CD4-positive, alpha-beta memory T cell (primary cell): ENCODE measurements around the gene RALGAPA1. TPM values are rescaled to one million over a fixed set of nuclear protein-coding genes. Genes with fewer than 3 reads are reported as not detected.
A peak's percentile ranks its signal among the peaks of the same experiment; 100 is the strongest.
"Not testable (repeated sequence)": the region's sequence is repeated elsewhere in the genome, so short reads cannot be mapped to it uniquely, and the experiment has no call there.

Experiments used
- CTCF ChIA-PET: fragments of 350-600 bp; sonication (Branson Sonifier 250); formaldehyde crosslinking; loops from one replicate; lab custom pipeline; 2021; ENCODE audit warnings: inconsistent platforms; ENCODE audit not compliant: partially characterized antibody; lab: Charles Lee
- POLR2A ChIA-PET: fragments of 350-600 bp; sonication (Branson Sonifier 250); formaldehyde crosslinking; loops from one replicate; lab custom pipeline; 2021; ENCODE audit not compliant: partially characterized antibody; lab: Charles Lee
- DNase-seq, 5 donors: peaks; one replicate each; pipeline versions ENCODE4 v3.0.0 to v3.0.0-alpha.2; 2020 to 2022; ENCODE audit warnings: mixed read lengths in 1 of 5
- H3K27ac ChIP-seq: one replicate; pipeline ENCODE4 v1.7.0; 2013; ENCODE audit warnings: low read depth, low read length
- H3K27me3 ChIP-seq: 2 replicates; pipeline ENCODE4 v1.7.0; 2013; ENCODE audit warnings: mild to moderate bottlenecking, low read length, moderate library complexity; ENCODE audit not compliant: insufficient read depth
- H3K36me3 ChIP-seq: 2 replicates; pipeline ENCODE4 v1.7.0; 2013; ENCODE audit warnings: mild to moderate bottlenecking, low read length, moderate library complexity; ENCODE audit not compliant: insufficient read depth
- H3K4me1 ChIP-seq: 2 replicates; pipeline ENCODE4 v1.7.0; 2013; ENCODE audit warnings: mild to moderate bottlenecking, low read length, moderate library complexity; ENCODE audit not compliant: insufficient read depth
- H3K4me3 ChIP-seq, 2 donors: one replicate each; pipeline ENCODE4 v1.7.0; 2013; ENCODE audit warnings: low read length in 2 of 2, mild to moderate bottlenecking in 1 of 2
- H3K9me3 ChIP-seq, 2 donors: one replicate each; pipeline ENCODE4 v1.7.0; 2013; ENCODE audit warnings: low read length in 2 of 2, control low read depth in 1 of 2; ENCODE audit not compliant: control insufficient read depth in 1 of 2
- H3K27ac Mint-ChIP-seq, 7 donors: one replicate each; pipeline ENCODE4 v1.8.0; 2020 to 2021; ENCODE audit warnings: mixed read lengths in 7 of 7, mild to moderate bottlenecking in 6 of 7, inconsistent platforms in 3 of 7, moderate library complexity in 3 of 7
- H3K27me3 Mint-ChIP-seq, 2 donors: one replicate each; pipeline ENCODE4 v1.8.0; 2020 to 2021; ENCODE audit warnings: mixed read lengths in 2 of 2
- H3K36me3 Mint-ChIP-seq, 2 donors: one replicate each; pipeline ENCODE4 v1.8.0; 2020 to 2021; ENCODE audit warnings: mixed read lengths in 2 of 2, inconsistent platforms in 1 of 2, mild to moderate bottlenecking in 1 of 2
- H3K4me1 Mint-ChIP-seq, 4 donors: one replicate each; pipeline ENCODE4 v1.8.0; 2020 to 2021; ENCODE audit warnings: mixed read lengths in 4 of 4, mild to moderate bottlenecking in 1 of 4
- H3K4me3 Mint-ChIP-seq, 8 donors: one replicate each; pipeline ENCODE4 v1.8.0; 2020 to 2021; ENCODE audit warnings: mixed read lengths in 8 of 8, mild to moderate bottlenecking in 7 of 8, moderate library complexity in 6 of 8, inconsistent platforms in 3 of 8
- H3K9me3 Mint-ChIP-seq, 8 donors: one replicate each; pipeline ENCODE4 v1.8.0; 2020 to 2021; ENCODE audit warnings: mixed read lengths in 8 of 8, mild to moderate bottlenecking in 5 of 8, inconsistent platforms in 3 of 8, moderate library complexity in 1 of 8
- intact Hi-C: fragments of 100-400 bp; cut with micrococcal nuclease; formaldehyde crosslinking; loops from one replicate; pipeline ENCODE4 v1.15.1; 2023
- polyA plus RNA-seq, 2 donors: library from polyadenylated mRNA; unstranded; fragments of 300-500 nt; fragmentation: Illumina TruSeq; gene quantifications; one replicate each; pipeline ENCODE4 v1.2.3, GENCODE V29; 2021
- total RNA-seq, 2 experiments: library from RNA; stranded (reverse); gene quantifications; one replicate each; pipeline ENCODE4 v1.2.3, GENCODE V29; 2021

Gene RALGAPA1
- total and polyA plus RNA-seq, 4 experiments from 2014 or later = 15.1 to 66.0 (median 42.9) TPM

- Histone ChIP-seq H3K4me3 (no peak overlapping the region), H3K9me3 (no peaks in the 10 kb centered on the region), H3K27me3 (no peaks in the 10 kb centered on the region), H3K4me1 (peaks cover 9% of the 10 kb centered on the region), H3K36me3 (no peaks in the 10 kb centered on the region), H3K27ac (no peak overlapping the region)
- peak overlapping the region; percentile 88 to 95 (median 92) for H3K4me3 Mint-ChIP-seq
- H3K27me3 Mint-ChIP-seq = no peaks in the 10 kb centered on the region
- H3K36me3 Mint-ChIP-seq = peaks cover 0 to 14% of the 10 kb centered on the region in 2 donors
- intact Hi-C loops = loop anchor here (2.0 to 10.0 kb wide), 3 partner anchors 105 to 1293 kb away; partner anchors contain the start of genes EAPP and PSMA6
- no peak for DNase-seq
- ChIA-PET POLR2A (interaction anchor here (0.9 kb wide), 1 partner anchor 20 kb away, joined by 4 read pairs; no protein-coding TSS in a partner anchor), CTCF (interaction anchor here (0.6 to 3.7 kb wide), 3 partner anchors 12 to 1499 kb away, joined by 4 to 42 read pairs (median 4); no protein-coding TSS in a partner anchor)
- no peaks in the 10 kb centered on the region for H3K9me3 Mint-ChIP-seq
- peak overlapping the region in 5 of 7 donors; percentile 8 to 86 (median 31) for H3K27ac Mint-ChIP-seq
- peaks cover 14 to 30% (median 19%) of the 10 kb centered on the region in 4 donors for H3K4me1 Mint-ChIP-seq
Measured at GRCh38 chr14:35827678-35828472, 18.8 kb upstream of the RALGAPA1 start.

GRCh38 chr14:35826952-35827416, 17.9 kb upstream of the RALGAPA1 start:
- H3K27me3 Mint-ChIP-seq = no peaks in the 10 kb centered on the region
- H3K27ac ChIP-seq = peak overlapping the region; percentile 88
- no peaks in the 10 kb centered on the region for H3K27me3 ChIP-seq
- H3K27ac Mint-ChIP-seq = peak overlapping the region; percentile 72 to 97 (median 92)
- peak overlapping the region; percentile 88 to 95 (median 92) for H3K4me3 Mint-ChIP-seq
- CTCF ChIA-PET = interaction anchor here (1.8 to 3.7 kb wide), 3 partner anchors 11 to 20 kb away, joined by 7 to 42 read pairs (median 11); partner anchors contain the start of gene RALGAPA1
- H3K9me3 ChIP-seq = no peaks in the 10 kb centered on the region
- H3K9me3 Mint-ChIP-seq = no peaks in the 10 kb centered on the region
- H3K36me3 Mint-ChIP-seq = peaks cover 0 to 13% of the 10 kb centered on the region in 2 donors
- H3K4me1 Mint-ChIP-seq = peaks cover 15 to 30% (median 20%) of the 10 kb centered on the region in 4 donors
- no peaks in the 10 kb centered on the region for H3K36me3 ChIP-seq
- H3K4me1 ChIP-seq = peaks cover 9% of the 10 kb centered on the region
- POLR2A ChIA-PET = interaction anchor here (1.1 to 1.7 kb wide), 6 partner anchors 12 to 781 kb away, joined by 3 to 12 read pairs (median 5); partner anchors contain the start of genes FAM177A1 and MBIP
- no peak for DNase-seq
- intact Hi-C loops = loop anchor here (1.0 to 10.0 kb wide), 6 partner anchors 18 to 1292 kb away; partner anchors contain the start of genes EAPP, MBIP, PRORP and PSMA6
- H3K4me3 ChIP-seq = peak overlapping the region; percentile 86 to 94

- Histone ChIP-seq H3K9me3 (no peaks in the 10 kb centered on the region), H3K27ac (peak within 1 kb of the TSS; percentile 88), H3K4me3 (peak within 1 kb of the TSS; percentile 86 to 94), H3K27me3 (no peaks in the 10 kb centered on the region), H3K4me1 (peaks cover 9% of the 10 kb centered on the region), H3K36me3 (no peaks in the 10 kb centered on the region)
- ChIA-PET POLR2A (interaction anchor here (0.7 to 1.7 kb wide), 12 partner anchors 9 to 844 kb away, joined by 3 to 12 read pairs (median 4); partner anchors contain the start of genes FAM177A1, MBIP and RALGAPA1), CTCF (interaction anchor here (1.8 to 3.7 kb wide), 3 partner anchors 10 to 19 kb away, joined by 7 to 42 read pairs (median 11); partner anchors contain the start of gene RALGAPA1)
- peak within 1 kb of the TSS; percentile 86 to 97 (median 95) for H3K27ac Mint-ChIP-seq
- no peaks in the 10 kb centered on the region for H3K9me3 Mint-ChIP-seq
- DNase-seq = peak; percentile 95 to 99 (median 96)
- H3K4me1 Mint-ChIP-seq = peaks cover 17 to 30% (median 23%) of the 10 kb centered on the region in 4 donors
- H3K36me3 Mint-ChIP-seq = peaks cover 0 to 13% of the 10 kb centered on the region in 2 donors
- H3K27me3 Mint-ChIP-seq = no peaks in the 10 kb centered on the region
- intact Hi-C loops = loop anchor here (1.0 to 10.0 kb wide), 6 partner anchors 17 to 1292 kb away; partner anchors contain the start of genes EAPP, MBIP, PRORP and PSMA6
- peak within 1 kb of the TSS; percentile 88 to 95 (median 93) for H3K4me3 Mint-ChIP-seq
Measured at GRCh38 chr14:35826218-35826951, 17.3 kb upstream of the RALGAPA1 start, which contains the start of gene BRMS1L. Gene BRMS1L (plus strand): TSS chr14:35826338. CDS start chr14:35826517, 179 bp downstream.

- Histone ChIP-seq H3K36me3 (no peaks in the 10 kb centered on the region), H3K4me3 (peak overlapping the region; percentile 44 to 48), H3K9me3 (no peaks in the 10 kb centered on the region), H3K27ac (peak overlapping the region; percentile 15), H3K27me3 (no peaks in the 10 kb centered on the region), H3K4me1 (peaks cover 9% of the 10 kb centered on the region)
- intact Hi-C loops = loop anchor here (1.0 to 10.0 kb wide), 6 partner anchors 17 to 1291 kb away; partner anchors contain the start of genes EAPP, MBIP, PRORP and PSMA6
- peak overlapping the region; percentile 88 to 95 (median 93) for H3K4me3 Mint-ChIP-seq
- H3K4me1 Mint-ChIP-seq = peaks cover 17 to 30% (median 23%) of the 10 kb centered on the region in 4 donors
- no peaks in the 10 kb centered on the region for H3K9me3 Mint-ChIP-seq
- H3K27me3 Mint-ChIP-seq = no peaks in the 10 kb centered on the region
- POLR2A ChIA-PET = interaction anchor here (0.7 to 1.7 kb wide), 11 partner anchors 9 to 844 kb away, joined by 3 to 12 read pairs (median 4); partner anchors contain the start of genes FAM177A1, MBIP and RALGAPA1
- CTCF ChIA-PET = interaction anchor here (1.8 to 3.7 kb wide), 3 partner anchors 10 to 19 kb away, joined by 7 to 42 read pairs (median 11); partner anchors contain the start of gene RALGAPA1
- H3K36me3 Mint-ChIP-seq = peaks cover 0 to 13% of the 10 kb centered on the region in 2 donors
- H3K27ac Mint-ChIP-seq = peak overlapping the region; percentile 86 to 97 (median 95)
- DNase-seq = no peak
Measured at GRCh38 chr14:35825968-35826217, 16.8 kb upstream of the RALGAPA1 start.

- intact Hi-C loops = loop anchor here (5.0 to 10.0 kb wide), 2 partner anchors 532 to 1290 kb away; partner anchors contain the start of genes EAPP and PSMA6
- H3K36me3 Mint-ChIP-seq = peaks cover 0 to 13% of the 10 kb centered on the region in 2 donors
- POLR2A ChIA-PET = interaction anchor here (1.6 kb wide), 1 partner anchor 702 kb away, joined by 4 read pairs; no protein-coding TSS in a partner anchor
- not testable (repeated sequence) for H3K36me3 ChIP-seq, H3K27ac Mint-ChIP-seq, H3K27me3 ChIP-seq, H3K4me1 ChIP-seq, H3K4me3 ChIP-seq, H3K27me3 Mint-ChIP-seq, DNase-seq, H3K9me3 Mint-ChIP-seq, H3K9me3 ChIP-seq, H3K27ac ChIP-seq
- peak overlapping the region in 3 of 8 donors; percentile 78 to 88 (median 83) for H3K4me3 Mint-ChIP-seq
- peaks cover 17 to 30% (median 23%) of the 10 kb centered on the region in 4 donors for H3K4me1 Mint-ChIP-seq
- CTCF ChIA-PET = interaction anchor here (3.7 kb wide), 1 partner anchor 9 kb away, joined by 42 read pairs; no protein-coding TSS in a partner anchor
Measured at GRCh38 chr14:35824446-35825165, 15.5 kb upstream of the RALGAPA1 start.
